HG02884 (cell line): ENCODE results near the gene PAN3.
"Not testable (repeated sequence)": the region's sequence is repeated elsewhere in the genome, so short reads cannot be mapped to it uniquely, and the experiment has no call there.

Experiments used
- ATAC-seq: cut with Tn5 transposase; IDR thresholded peaks from one replicate; pipeline ENCODE4 v1.9.1; 2021; ENCODE audit warnings: mild to moderate bottlenecking, moderate library complexity; ENCODE audit not compliant: unreplicated experiment

PAN3 gene

GRCh38 chr13:28131646-28132045 lies 6.7 kb upstream of the PAN3 start:
- no peak for ATAC-seq

DNA sequence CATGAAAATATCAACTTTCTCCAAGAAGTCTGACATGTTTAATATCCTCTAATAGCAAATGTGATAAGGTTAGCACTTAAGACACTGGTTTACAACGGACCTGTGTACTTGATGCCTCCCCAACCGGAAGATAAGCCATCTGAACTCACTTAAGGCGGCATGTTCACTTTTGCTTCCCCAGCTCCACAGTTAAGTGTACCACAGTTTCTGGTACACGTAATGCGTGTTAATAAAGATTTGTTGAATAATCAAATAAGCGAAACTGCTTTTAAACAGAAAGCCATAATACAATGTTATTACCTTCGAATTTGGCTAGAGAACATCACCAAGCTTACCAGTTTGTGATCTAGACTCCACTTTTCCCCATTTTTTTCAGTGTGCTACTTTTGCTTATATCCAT lies 1.4 kb upstream of the PAN3 start:
- no peak for ATAC-seq

- ATAC-seq, result peak; percentile 1
Observed at GRCh38 chr13:28137596-28137995, 749 bp upstream of the PAN3 start.

GRCh38 chr13:28138756-28139470 lies 568 bp downstream of the PAN3 start:
- peak; percentile 41 for ATAC-seq

DNA sequence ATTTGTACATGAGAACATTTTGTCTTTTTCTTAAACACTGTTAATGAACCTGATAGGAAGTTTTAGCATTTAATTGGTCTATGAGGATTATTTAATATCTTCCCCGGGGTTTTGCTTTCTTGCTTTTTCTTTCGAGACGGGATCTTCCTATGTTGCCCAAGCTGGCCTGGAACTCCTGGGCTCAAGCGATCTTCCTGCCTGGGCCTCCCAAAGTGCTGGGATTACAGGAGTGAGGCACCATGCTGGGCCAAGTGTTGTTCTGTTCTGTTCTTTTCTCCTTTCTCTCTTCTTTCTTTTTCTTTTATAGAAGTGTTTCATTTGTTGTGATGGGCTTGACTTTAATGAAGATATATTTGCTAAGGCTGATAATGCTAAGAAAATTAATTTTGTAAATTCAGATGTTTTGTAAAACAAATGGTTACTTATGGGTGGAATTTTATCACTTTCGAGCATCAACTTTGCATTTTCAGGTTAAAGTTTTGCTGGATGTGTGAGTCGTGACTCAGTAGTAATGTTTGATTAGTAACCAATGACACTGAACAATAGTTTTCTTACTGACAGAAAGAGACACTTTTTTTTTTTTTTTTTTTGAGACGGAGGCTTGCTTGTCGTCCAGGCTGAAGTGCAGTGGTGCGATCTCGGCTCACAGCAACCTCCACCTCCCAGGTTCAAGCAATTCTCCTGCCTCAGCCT lies 2.2 kb downstream of the PAN3 start:
- ATAC-seq, result no peak

DNA sequence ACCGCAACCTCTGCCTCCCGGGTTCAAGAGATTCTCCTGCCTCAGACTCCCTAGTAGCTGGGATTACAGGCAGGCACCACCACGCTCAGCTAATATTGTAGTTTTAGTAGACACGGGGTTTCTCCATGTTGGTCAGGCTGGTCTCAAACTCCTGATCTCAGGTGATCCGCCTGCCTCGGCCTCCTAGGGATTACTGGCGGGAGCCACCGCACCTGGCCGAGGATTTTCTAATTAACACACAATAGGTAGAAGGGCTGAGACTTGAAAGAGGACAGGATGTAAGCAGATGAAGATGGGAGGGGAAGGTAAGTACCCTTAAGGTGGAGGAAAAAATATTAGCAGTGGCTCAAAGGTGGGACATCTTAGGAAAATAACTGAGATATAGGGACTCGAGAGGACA lies 3.2 kb downstream of the PAN3 start:
- ATAC-seq, result not testable (repeated sequence)

DNA sequence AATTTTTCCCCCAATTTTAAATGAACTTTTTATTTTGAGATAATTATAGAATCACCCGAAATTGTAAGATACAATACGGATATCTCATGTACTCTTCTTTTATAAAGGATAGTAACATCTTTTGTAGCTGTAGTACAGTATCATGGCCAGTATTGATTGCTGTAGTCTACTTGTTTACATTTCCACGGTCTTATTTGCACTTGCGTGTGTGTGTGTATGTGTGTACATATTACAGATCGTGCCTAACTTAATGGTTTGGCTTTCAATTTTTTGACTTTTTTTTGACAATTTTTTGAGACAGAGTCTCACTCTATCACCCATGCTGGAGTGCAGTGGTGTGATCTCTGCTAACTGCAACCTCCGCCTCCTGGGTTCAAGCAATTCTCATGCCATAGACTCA lies 6.7 kb downstream of the PAN3 start:
- ATAC-seq, result no peak

DNA sequence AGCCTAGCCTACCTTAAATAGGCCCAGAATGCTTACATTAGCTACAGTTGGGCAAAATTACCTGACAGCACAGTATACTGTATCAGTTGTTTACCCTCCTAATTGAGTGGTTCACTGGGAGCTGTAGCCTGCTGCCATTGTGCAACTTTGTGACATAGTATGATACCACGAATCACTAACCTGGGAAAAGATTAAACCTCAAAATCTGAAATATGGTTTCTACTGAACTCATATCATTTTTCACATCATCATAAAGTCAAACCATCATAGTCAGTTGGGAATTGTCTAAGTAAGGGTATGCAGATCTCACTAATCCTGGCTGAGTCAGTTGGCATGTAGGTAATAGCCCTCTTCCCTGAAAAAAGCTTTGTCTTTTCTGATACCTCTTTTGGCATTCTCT lies 9.2 kb downstream of the PAN3 start:
- no peak for ATAC-seq

DNA sequence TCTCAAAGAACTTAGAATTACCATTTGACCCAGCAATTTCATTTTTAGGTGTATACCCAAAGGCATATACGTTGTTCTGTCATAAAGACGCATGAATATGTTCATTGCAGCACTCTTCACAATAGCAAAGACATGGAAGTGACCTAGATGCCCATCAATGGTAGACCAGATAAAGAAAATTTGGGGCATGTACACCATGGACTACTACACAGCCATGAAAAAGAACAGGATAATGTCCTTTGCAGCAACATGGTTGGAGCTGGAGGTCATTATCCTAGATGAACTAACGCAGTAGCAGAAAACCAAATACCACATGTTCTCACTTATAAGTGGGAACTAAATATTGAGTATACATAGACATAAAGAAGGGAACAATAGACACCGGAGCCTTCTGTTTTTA lies 20.7 kb downstream of the PAN3 start:
- ATAC-seq, result no peak

GRCh38 chr13:28161370-28161769 lies 23.0 kb downstream of the PAN3 start:
- ATAC-seq, result no peak

DNA sequence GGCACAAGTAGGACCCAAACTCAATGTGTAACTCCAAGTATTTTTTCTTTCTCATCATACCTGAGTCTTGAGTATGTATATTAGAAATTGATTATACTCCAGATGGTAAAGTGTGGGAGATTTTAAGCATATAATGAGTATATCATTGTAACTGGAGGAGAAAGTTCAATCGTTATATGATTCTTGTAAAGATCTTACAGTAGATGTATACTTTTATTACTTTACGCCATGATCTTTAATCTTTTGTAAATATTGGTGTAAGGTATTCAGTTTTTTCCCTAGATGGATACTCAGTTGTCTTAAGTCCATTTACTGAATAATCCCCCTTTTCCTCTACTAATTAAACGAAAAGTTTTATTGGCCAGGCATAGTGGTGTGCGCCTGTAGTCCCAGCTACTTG lies 25.2 kb downstream of the PAN3 start:
- no peak for ATAC-seq

- ATAC-seq, result no peak
Observed at GRCh38 chr13:28166257-28166656, 27.9 kb downstream of the PAN3 start.

DNA sequence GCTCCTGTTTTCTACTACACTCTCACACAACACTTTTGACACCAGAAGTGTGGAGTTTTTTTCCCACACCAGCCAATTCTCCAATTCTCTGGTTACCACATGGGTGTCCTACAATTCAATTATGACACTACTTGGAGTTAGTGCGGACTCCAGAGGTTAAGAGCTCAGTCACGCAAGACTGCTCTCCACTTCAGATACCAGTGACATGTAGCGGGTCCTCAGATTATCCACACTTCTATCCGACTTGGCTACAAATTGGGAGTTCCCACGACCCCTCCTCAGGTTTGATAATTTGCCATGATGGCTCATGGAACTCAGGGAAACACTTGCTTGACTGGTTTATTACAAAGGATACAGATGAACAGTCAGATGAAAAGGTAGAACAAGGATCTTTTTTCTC lies 32.9 kb downstream of the PAN3 start:
- ATAC-seq, result no peak

- ATAC-seq, result no peak
Observed at GRCh38 chr13:28172947-28173346, 34.6 kb downstream of the PAN3 start.

- no peak for ATAC-seq
Observed at GRCh38 chr13:28173793-28174192, 35.4 kb downstream of the PAN3 start.

GRCh38 chr13:28177327-28177726 lies 39.0 kb downstream of the PAN3 start:
- no peak for ATAC-seq

DNA sequence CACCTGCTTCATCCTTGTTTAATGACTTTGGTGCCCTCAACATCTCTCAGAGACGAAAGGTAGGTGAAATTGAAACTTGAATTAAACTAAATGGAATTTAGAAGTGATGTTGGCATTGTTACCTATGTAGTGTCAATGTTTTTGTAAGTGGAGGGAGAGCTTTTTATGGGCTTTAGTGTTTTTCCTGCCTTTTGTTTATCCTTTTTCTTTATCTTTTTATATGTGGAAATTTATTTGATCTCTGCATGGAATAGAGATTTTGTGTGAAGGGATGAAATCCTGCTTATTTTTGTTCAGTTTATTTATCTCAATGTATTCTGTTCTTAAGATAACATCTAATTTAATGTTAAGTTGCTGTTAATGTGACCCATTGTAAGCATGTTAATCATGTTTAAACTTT lies 39.5 kb downstream of the PAN3 start:
- no peak for ATAC-seq

GRCh38 chr13:28179974-28180373 lies 41.6 kb downstream of the PAN3 start:
- ATAC-seq, result no peak

DNA sequence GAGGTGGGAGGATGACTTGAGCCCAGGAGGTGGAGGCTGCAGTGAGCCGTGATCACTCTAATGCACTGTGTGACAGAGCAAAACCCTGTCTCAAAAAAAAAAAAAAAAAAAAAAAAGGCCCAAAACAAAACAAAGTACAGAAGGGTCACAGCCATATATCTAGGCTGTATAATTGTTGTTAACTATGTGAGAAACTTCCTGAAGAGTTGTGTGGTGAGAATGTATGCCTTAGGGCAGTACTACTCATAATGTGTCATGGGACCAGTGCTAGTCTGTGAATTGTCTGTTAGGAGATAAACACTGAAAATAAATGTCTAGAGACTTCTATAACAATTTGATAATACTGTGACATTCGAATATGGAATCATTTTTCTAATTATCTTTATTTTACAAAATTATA lies 43.1 kb downstream of the PAN3 start:
- ATAC-seq, result no peak

DNA sequence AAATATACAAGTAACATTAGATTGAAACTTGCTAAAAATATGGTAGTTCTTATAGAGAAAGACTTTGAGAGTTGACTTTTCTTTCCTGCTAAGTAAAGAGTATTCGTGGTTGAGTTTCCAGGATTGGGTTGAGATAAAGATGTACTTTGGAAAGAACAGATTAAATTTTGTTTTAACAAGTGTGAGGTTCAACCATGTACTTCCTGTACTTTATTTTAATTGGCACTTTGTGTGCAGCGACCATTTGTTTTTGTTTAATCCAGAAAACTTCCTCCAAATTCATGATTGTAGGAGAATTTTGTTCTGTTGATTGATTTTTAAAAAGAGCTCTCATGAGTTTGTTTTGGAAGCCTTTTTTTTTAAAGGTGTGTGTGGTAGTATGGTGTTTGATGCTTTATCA lies 46.9 kb downstream of the PAN3 start:
- ATAC-seq, result no peak

DNA sequence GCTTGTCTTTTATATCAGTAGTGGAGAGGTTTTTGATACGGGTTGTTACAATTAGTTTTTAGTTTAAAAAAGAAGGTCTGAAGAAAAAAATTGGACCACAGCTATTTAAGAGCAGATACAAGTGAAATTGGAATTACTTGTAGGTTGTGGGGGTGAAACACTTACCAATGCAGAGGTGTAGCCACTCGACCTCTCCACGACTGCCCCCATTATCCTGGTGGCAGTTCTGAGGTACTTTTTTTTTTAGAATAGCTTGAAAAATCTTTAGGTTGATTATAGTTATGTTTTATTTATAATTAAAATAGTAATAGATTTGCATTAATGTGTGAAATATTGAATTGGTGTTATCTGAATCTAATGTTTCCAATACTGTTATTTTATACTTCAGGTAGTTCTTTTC lies 60.7 kb downstream of the PAN3 start:
- ATAC-seq, result no peak

GRCh38 chr13:28204043-28204442 lies 65.7 kb downstream of the PAN3 start:
- no peak for ATAC-seq
